Mesenchymal stem cell (in vitro differentiated cells and primary cell): ENCODE data around the gene MAN1C1.

Source experiments
- DNase-seq: peaks from one replicate; pipeline ENCODE4 v3.0.0-alpha.2; 2013
- H2AFZ ChIP-seq: one replicate; pipeline ENCODE4 v1.6.1; 2013; ENCODE audit warnings: low read depth, mild to moderate bottlenecking, control low read depth, inconsistent platforms, low read length, moderate library complexity
- H2AK5ac ChIP-seq: 2 replicates; pipeline ENCODE4 v1.6.1; 2013; ENCODE audit warnings: low read length, moderate library complexity, mild to moderate bottlenecking, inconsistent platforms; ENCODE audit not compliant: severe bottlenecking
- H2BK120ac ChIP-seq: one replicate; pipeline ENCODE4 v1.6.1; 2013; ENCODE audit warnings: low read depth, mild to moderate bottlenecking, inconsistent platforms, low read length, moderate library complexity
- H2BK12ac ChIP-seq, 2 experiments: one replicate each; pipeline ENCODE4 v1.6.1; 2013; ENCODE audit warnings: inconsistent platforms in 2 of 2, low read length in 2 of 2, mild to moderate bottlenecking in 2 of 2, moderate library complexity in 2 of 2, control low read depth in 1 of 2
- H2BK15ac ChIP-seq: one replicate; pipeline ENCODE4 v1.6.1; 2013; ENCODE audit warnings: mild to moderate bottlenecking, low read depth, inconsistent platforms; ENCODE audit not compliant: poor library complexity, severe bottlenecking
- H2BK5ac ChIP-seq: 2 replicates; pipeline ENCODE4 v1.6.1; 2013; ENCODE audit warnings: low read depth, mild to moderate bottlenecking, low read length, control low read depth, inconsistent platforms; ENCODE audit not compliant: poor library complexity, severe bottlenecking
- H3K14ac ChIP-seq, 2 experiments: one replicate each; pipeline ENCODE4 v1.6.1; 2013; ENCODE audit warnings: inconsistent platforms in 2 of 2, low read length in 2 of 2, control low read depth in 1 of 2, mild to moderate bottlenecking in 1 of 2, moderate library complexity in 1 of 2
- H3K18ac ChIP-seq, 2 experiments: one replicate each; pipeline ENCODE4 v1.6.1; 2013; ENCODE audit warnings: inconsistent platforms in 2 of 2, low read length in 2 of 2, control low read depth in 1 of 2, low read depth in 1 of 2, mild to moderate bottlenecking in 1 of 2
- H3K23ac ChIP-seq, 2 experiments: one replicate each; pipeline ENCODE4 v1.6.1; 2013; ENCODE audit warnings: inconsistent platforms in 2 of 2, low read length in 2 of 2, mild to moderate bottlenecking in 2 of 2, moderate library complexity in 2 of 2, control low read depth in 1 of 2
- H3K27ac ChIP-seq: 2 replicates; pipeline ENCODE4 v1.5.1; 2013; ENCODE audit warnings: mild to moderate bottlenecking, moderate library complexity, low read length, control low read depth, inconsistent platforms; ENCODE audit not compliant: poor library complexity, severe bottlenecking
- H3K27me3 ChIP-seq, 2 experiments: 2 replicates each; pipeline versions ENCODE4 v1.6.1 to v1.7.0; 2013; ENCODE audit warnings: low read length in 2 of 2, mild to moderate bottlenecking in 2 of 2, moderate library complexity in 2 of 2, control low read depth in 1 of 2, inconsistent platforms in 1 of 2; ENCODE audit not compliant: control insufficient read depth in 1 of 2, insufficient read depth in 1 of 2
- H3K36me3 ChIP-seq, 2 experiments: 2 replicates each; pipeline versions ENCODE4 v1.6.1 to v1.7.0; 2013; ENCODE audit warnings: low read length in 2 of 2, control low read depth in 1 of 2, inconsistent platforms in 1 of 2, low read depth in 1 of 2, mild to moderate bottlenecking in 1 of 2; ENCODE audit not compliant: insufficient read depth in 2 of 2, control insufficient read depth in 1 of 2
- H3K4ac ChIP-seq, 2 experiments: one replicate each; pipeline ENCODE4 v1.6.1; 2013; ENCODE audit warnings: inconsistent platforms in 2 of 2, low read length in 2 of 2, mild to moderate bottlenecking in 2 of 2, moderate library complexity in 2 of 2, control low read depth in 1 of 2, low read depth in 1 of 2
- H3K4me1 ChIP-seq: 2 replicates; pipeline ENCODE4 v1.6.1; 2013; ENCODE audit warnings: low read depth, low read length, control low read depth; ENCODE audit not compliant: control insufficient read depth, insufficient read depth
- H3K4me2 ChIP-seq: 2 replicates; pipeline ENCODE4 v1.6.1; 2013; ENCODE audit warnings: low read length, mild to moderate bottlenecking, inconsistent platforms; ENCODE audit not compliant: poor library complexity, severe bottlenecking
- H3K4me3 ChIP-seq, 2 experiments: 2 replicates each; pipeline versions ENCODE4 v1.5.1 to v1.7.0; 2013; ENCODE audit warnings: low read length in 2 of 2, mild to moderate bottlenecking in 2 of 2, control low read depth in 1 of 2, low read depth in 1 of 2; ENCODE audit not compliant: insufficient read depth in 1 of 2
- H3K79me1 ChIP-seq: replicated peaks from 2 replicates; pipeline ENCODE4 v1.6.1; 2013; ENCODE audit warnings: mild to moderate bottlenecking, control low read depth, low read length, inconsistent platforms; ENCODE audit not compliant: poor library complexity, severe bottlenecking
- H3K9ac ChIP-seq: 2 replicates; pipeline ENCODE4 v1.7.0; 2013; ENCODE audit warnings: mild to moderate bottlenecking, low read length, moderate library complexity
- H3K9me3 ChIP-seq: 2 replicates; pipeline ENCODE4 v1.7.0; 2013; ENCODE audit warnings: mild to moderate bottlenecking, low read length; ENCODE audit not compliant: control insufficient read depth
- H4K8ac ChIP-seq: one replicate; pipeline ENCODE4 v1.6.1; 2013; ENCODE audit warnings: inconsistent platforms, mild to moderate bottlenecking, low read length, moderate library complexity
- H4K91ac ChIP-seq: one replicate; pipeline ENCODE4 v1.6.1; 2013; ENCODE audit warnings: mild to moderate bottlenecking, low read length, inconsistent platforms
- WGBS: methylation state at CpG from one replicate; pipeline ENCODE4 v1.1.7; 2013; ENCODE audit warnings: mixed read lengths; 5-methylcytosine and 5-hydroxymethylcytosine counted together

MAN1C1 gene

GRCh38 chr1:25800703-25801377 is 184.2 kb downstream of the MAN1C1 start:
- DNase-seq = no peak
- peaks cover 22% of the 10 kb centered on the region for H3K4me1 ChIP-seq
- peak overlapping the region in 1 of 2 experiments; percentile 24 for H3K23ac ChIP-seq
- H4K8ac ChIP-seq = peak overlapping the region; percentile 81
- H3K9ac ChIP-seq = peak overlapping the region; percentile 92
- WGBS = 65% methylated on average over 15 of the region's 15 CpGs
- H2AK5ac ChIP-seq = peak overlapping the region; percentile 41
- peak overlapping the region; percentile 25 to 72 for H3K18ac ChIP-seq
- H3K27ac ChIP-seq = no peak overlapping the region
- peak overlapping the region; percentile 74 for H2BK15ac ChIP-seq
- peaks cover 17% of the 10 kb centered on the region for H3K79me1 ChIP-seq
- H3K14ac ChIP-seq = peak overlapping the region in 1 of 2 experiments; percentile 91
- no peaks in the 10 kb centered on the region for H3K9me3 ChIP-seq
- no peak overlapping the region for H2BK5ac ChIP-seq
- peak overlapping the region; percentile 82 to 91 for H3K4me3 ChIP-seq
- peak overlapping the region in 1 of 2 experiments; percentile 85 for H3K4ac ChIP-seq
- H2BK12ac ChIP-seq = peak overlapping the region; percentile 40 to 55
- H2AFZ ChIP-seq = no peak overlapping the region
- peaks cover 10 to 20% of the 10 kb centered on the region in 2 experiments for H3K36me3 ChIP-seq
- H4K91ac ChIP-seq = no peak overlapping the region
- H3K4me2 ChIP-seq = peak overlapping the region; percentile 87
- H2BK120ac ChIP-seq = peak overlapping the region; percentile 42
- H3K27me3 ChIP-seq = no peaks in the 10 kb centered on the region

DNA sequence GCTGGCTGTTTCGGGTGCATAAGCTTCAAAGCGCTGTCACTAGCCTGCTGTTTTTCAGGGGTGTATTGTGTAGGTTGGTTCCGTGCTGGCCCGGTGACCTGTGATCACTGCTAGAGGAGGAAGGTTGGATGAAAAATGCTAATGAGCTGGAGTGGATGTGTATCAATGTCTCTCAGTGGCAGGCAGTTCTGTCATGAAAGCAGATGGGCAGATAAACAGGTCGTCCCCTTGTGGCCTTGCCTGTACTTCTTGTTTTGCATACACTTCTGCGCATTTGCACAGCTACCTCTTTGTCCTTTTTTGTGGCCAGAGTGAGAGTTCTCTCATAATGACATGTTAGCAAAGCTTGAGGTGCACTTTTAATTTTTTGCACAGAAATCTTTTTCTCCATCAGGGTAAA is 186.3 kb downstream of the MAN1C1 start:
- Histone ChIP-seq H3K23ac (no peak overlapping the region), H3K4me3 (no peak overlapping the region), H3K9ac (peak overlapping the region; percentile 1), H3K36me3 (peaks cover 26 to 31% of the 10 kb centered on the region in 2 experiments), H2BK5ac (no peak overlapping the region), H3K14ac (no peak overlapping the region), H2BK12ac (no peak overlapping the region), H3K4ac (no peak overlapping the region), H2BK15ac (no peak overlapping the region), H4K8ac (no peak overlapping the region), H3K27me3 (no peaks in the 10 kb centered on the region), H3K18ac (no peak overlapping the region), H3K79me1 (peaks cover 19% of the 10 kb centered on the region), H2AK5ac (no peak overlapping the region), H2AFZ (no peak overlapping the region), H3K4me1 (peaks cover 22% of the 10 kb centered on the region), H3K9me3 (no peaks in the 10 kb centered on the region), H4K91ac (no peak overlapping the region), H3K4me2 (no peak overlapping the region), H2BK120ac (no peak overlapping the region), H3K27ac (no peak overlapping the region)
- 68% methylated on average over 6 of the region's 6 CpGs for WGBS
- DNase-seq = no peak

DNA sequence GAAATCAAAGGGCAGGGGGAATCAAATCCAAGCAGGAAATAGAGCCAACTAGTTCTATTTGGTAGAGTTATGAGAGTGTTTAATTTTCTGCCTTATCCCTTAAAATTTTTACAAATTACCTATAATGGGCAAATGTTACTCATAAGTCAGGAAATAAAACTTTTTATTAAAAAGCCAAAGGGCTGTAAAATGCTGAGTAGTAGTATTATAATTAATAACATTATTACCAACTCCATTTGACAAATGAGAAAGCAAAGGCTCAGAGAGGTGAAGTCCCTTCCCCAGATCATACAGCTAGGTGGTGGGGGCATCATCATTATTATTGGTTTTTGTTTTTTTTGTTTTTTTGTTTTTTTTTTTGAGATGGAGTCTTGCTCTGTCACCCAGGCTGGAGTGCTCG is 186.8 kb downstream of the MAN1C1 start:
- Histone ChIP-seq H3K4ac (no peak overlapping the region), H2BK120ac (no peak overlapping the region), H2BK12ac (no peak overlapping the region), H3K4me1 (peaks cover 22% of the 10 kb centered on the region), H3K27me3 (no peaks in the 10 kb centered on the region), H3K36me3 (peaks cover 30 to 35% of the 10 kb centered on the region in 2 experiments), H2AK5ac (no peak overlapping the region), H3K4me2 (no peak overlapping the region), H3K27ac (no peak overlapping the region), H3K9ac (peak overlapping the region; percentile 1), H2BK5ac (no peak overlapping the region), H2BK15ac (no peak overlapping the region), H3K4me3 (no peak overlapping the region), H4K91ac (no peak overlapping the region), H4K8ac (no peak overlapping the region), H3K18ac (no peak overlapping the region), H3K14ac (no peak overlapping the region), H3K79me1 (peaks cover 19% of the 10 kb centered on the region), H3K23ac (no peak overlapping the region), H3K9me3 (no peaks in the 10 kb centered on the region), H2AFZ (no peak overlapping the region)
- WGBS = 93% methylated on average over 1 of the region's 1 CpG
- DNase-seq = no peak

DNA sequence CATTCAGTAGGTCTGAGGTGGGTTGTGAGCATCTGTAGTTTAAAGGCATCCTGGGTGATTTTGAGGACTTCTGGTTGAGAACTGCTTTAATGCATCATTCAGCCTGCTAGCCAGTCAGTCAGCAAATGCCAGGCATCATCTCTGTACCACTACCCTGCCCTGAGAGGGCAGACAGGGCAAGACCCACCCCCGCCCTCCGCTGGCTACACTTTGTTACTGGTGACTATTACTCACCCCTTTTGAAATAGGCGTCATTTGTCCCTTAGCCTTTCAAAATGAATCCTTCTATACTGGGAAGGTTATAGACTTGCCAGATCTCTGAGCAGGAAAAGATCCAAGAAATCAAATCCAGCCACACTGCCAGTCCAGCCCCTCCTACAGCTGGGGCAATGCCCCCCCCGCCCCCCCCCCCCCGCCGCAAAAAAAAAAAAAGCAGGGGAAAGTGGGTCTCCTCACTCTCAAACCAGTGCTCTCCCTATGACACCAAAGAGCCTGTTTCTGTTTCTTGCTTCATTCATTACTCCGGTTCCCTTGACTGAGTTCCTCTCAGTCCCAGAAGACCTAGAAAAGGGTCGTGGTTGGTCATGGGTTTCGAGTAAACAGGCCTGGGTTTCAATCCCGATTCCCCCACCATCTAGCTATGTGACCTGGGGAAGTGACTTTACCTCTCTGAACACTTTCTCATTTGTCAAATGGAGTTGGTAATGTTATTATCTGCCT is 187.8 kb downstream of the MAN1C1 start:
- Histone ChIP-seq H3K27me3 (no peaks in the 10 kb centered on the region), H3K14ac (no peak overlapping the region), H3K27ac (no peak overlapping the region), H3K18ac (peak overlapping the region in 1 of 2 experiments; percentile 18), H3K4me1 (peaks cover 15% of the 10 kb centered on the region), H2BK5ac (no peak overlapping the region), H2BK120ac (no peak overlapping the region), H3K4me2 (no peak overlapping the region), H3K79me1 (peaks cover 19% of the 10 kb centered on the region), H2BK15ac (no peak overlapping the region), H3K23ac (no peak overlapping the region), H3K9ac (peak overlapping the region; percentile 68), H3K36me3 (peaks cover 41 to 44% of the 10 kb centered on the region in 2 experiments), H4K91ac (no peak overlapping the region), H3K4me3 (peak overlapping the region in 1 of 2 experiments; percentile 4), H2BK12ac (no peak overlapping the region), H3K9me3 (no peaks in the 10 kb centered on the region), H4K8ac (peak overlapping the region; percentile 50), H3K4ac (no peak overlapping the region), H2AK5ac (no peak overlapping the region), H2AFZ (no peak overlapping the region)
- 88% methylated on average over 8 of the region's 10 CpGs for WGBS
- DNase-seq = no peak
